HEK293T (cell line): ENCODE measurements around the gene ATG16L1.

Source experiments
- BHLHE40 ChIP-seq: fragments of 450-650 bp; IDR thresholded peaks from 2 replicates; pipeline ENCODE4 v1.6.1; 2016; ENCODE audit warnings: mild to moderate bottlenecking, moderate library complexity, borderline replicate concordance
- FOXA1 ChIP-seq: fragments of 450-650 bp; IDR thresholded peaks from 2 replicates; pipeline ENCODE4 v1.6.1; 2016; ENCODE audit warnings: mild to moderate bottlenecking
- FOXM1 ChIP-seq: fragments of 450-650 bp; IDR thresholded peaks from 2 replicates; pipeline ENCODE4 v1.6.1; 2017; ENCODE audit warnings: mild to moderate bottlenecking, borderline replicate concordance
- HDGF ChIP-seq: fragments of 450-650 bp; IDR thresholded peaks from 2 replicates; pipeline ENCODE4 v1.6.1; 2017; ENCODE audit warnings: antibody characterized with exemption, borderline replicate concordance
- L3MBTL2 ChIP-seq: fragments of 450-650 bp; conservative IDR thresholded peaks from 2 replicates; pipeline ENCODE4 v1.6.1; 2016; ENCODE audit warnings: mild to moderate bottlenecking
- NFRKB ChIP-seq: fragments of 450-650 bp; IDR thresholded peaks from 2 replicates; pipeline ENCODE4 v1.6.1; 2016; ENCODE audit warnings: mild to moderate bottlenecking, moderate library complexity
- TARDBP ChIP-seq: fragments of 450-650 bp; IDR thresholded peaks from 2 replicates; pipeline ENCODE4 v1.6.1; 2016
- TF ChIP-seq, protein P1 (sequence below): fragments of 450-650 bp; IDR thresholded peaks from 2 replicates; pipeline ENCODE4 v1.6.1; 2016

DNA sequence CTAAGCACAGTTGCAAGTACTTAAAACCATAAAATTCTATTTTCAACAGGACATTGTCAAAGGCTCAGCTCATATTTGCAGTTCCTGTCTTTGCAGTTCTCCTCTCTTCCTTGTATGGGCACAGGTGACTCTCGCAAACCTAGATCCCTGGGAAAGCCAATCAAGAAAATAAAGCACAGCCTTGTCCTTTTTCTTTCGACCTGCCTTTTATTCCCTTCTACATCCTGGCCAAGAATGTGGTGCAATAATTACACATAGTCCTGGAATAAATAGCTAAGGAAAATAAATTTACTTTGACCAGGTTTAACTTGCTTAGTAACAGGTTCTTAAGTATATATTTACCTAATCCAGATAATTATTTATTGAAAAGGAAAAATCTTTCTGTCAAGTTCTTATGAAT lies 20.2 kb downstream of the ATG16L1 start:
- no peak for TF ChIP-seq BHLHE40
- TF ChIP-seq FOXM1: no peak
- TF ChIP-seq TARDBP: no peak
- TF ChIP-seq, protein P1, sequence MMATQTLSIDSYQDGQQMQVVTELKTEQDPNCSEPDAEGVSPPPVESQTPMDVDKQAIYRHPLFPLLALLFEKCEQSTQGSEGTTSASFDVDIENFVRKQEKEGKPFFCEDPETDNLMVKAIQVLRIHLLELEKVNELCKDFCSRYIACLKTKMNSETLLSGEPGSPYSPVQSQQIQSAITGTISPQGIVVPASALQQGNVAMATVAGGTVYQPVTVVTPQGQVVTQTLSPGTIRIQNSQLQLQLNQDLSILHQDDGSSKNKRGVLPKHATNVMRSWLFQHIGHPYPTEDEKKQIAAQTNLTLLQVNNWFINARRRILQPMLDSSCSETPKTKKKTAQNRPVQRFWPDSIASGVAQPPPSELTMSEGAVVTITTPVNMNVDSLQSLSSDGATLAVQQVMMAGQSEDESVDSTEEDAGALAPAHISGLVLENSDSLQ: no peak
- TF ChIP-seq L3MBTL2: no peak
- TF ChIP-seq NFRKB: no peak
- no peak for TF ChIP-seq FOXA1
- no peak for TF ChIP-seq HDGF
